GM21825 (cell line): Measurements from ENCODE around the gene RHBDD3.
"Not testable (repeated sequence)": the region's sequence is repeated elsewhere in the genome, so short reads cannot be mapped to it uniquely, and the experiment has no call there.

Source experiments
- ATAC-seq: cut with Tn5 transposase; IDR thresholded peaks from one replicate; pipeline ENCODE4 v1.9.1; 2021; ENCODE audit warnings: mild to moderate bottlenecking, moderate library complexity; ENCODE audit not compliant: unreplicated experiment

The RHBDD3 gene

DNA sequence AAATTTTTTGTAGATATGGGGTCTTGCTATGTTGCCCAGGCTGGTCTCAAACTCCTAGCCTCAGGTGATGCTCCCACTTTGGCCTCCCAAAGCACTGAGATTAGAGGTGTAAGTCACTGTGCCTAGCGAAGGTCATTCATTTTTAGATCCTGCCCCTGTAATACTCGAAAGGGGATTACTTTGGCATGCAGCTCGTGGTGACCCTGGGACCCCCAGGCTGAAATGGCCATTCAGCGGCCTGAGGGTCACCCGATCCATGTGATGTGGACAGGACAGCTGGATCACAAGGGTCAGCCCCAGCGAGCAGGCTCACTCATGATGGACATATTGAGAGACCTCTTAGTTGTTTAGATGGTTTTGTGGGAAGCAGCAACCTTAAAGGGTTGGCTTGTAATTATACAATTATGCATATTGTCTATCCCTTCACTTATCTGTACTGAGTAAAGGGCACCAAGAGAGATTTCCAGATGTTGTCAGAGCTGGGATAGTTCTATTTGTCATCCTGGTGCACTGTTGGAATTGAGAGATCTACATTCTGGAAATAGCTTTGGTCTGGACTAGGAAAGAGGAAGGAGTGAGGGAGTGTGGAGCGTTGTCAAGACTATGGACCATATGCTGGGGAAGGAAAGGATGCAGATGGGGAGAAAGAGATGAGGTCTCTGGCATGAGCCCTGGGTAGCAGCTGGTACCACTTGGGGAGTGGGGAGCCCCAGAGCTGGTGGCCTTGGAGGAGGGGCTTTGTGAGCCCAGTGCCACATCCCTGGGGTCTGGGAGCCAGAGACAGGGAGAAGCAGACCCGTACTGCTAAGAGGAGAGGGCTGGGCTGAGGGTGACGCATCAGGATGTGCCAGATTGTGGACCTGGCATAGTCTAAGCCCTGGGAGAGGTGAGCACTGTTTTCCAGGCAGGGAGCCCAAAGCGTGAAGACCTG lies 15.5 kb downstream of the RHBDD3 start:
- no peak for ATAC-seq

DNA sequence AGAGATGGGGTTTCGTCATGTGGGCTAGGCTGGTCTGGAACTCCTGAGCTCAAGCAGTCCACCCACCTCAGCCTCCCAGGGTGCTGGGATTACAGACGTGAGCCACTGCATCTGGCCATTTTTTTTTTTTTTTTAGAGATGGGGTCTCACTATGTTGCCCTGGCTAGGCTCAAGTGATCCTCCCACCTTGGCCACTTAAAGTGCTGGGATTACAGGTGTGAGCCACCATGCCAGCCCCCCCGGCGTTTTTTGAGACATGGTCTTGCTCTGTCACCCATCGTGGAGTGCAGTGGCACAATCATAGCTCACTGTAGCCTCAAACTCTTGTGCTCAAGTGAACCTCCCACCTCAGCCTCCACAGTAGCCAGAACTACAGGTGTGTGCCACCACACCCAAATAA lies 16.5 kb downstream of the RHBDD3 start:
- no peak for ATAC-seq

DNA sequence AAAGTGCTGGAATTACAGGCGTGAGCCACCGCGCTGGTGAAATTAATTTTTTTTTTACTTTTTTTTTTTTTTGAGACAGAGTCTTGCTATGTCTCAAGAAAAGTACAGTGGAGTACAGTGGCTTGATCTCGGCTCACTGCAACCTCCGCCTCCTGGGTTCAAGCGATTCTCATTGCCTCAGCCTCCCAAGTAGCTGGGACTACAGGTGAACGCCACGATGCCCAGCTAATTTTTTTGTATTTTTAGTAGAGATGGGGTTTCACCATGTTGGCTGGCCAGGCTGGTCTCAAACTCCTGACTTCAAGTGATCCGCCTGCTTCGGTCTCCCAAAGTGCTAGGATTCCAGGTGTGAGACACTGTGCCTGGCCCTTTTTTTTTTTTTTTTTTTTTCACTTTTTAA lies 19.9 kb downstream of the RHBDD3 start:
- not testable (repeated sequence) for ATAC-seq

DNA sequence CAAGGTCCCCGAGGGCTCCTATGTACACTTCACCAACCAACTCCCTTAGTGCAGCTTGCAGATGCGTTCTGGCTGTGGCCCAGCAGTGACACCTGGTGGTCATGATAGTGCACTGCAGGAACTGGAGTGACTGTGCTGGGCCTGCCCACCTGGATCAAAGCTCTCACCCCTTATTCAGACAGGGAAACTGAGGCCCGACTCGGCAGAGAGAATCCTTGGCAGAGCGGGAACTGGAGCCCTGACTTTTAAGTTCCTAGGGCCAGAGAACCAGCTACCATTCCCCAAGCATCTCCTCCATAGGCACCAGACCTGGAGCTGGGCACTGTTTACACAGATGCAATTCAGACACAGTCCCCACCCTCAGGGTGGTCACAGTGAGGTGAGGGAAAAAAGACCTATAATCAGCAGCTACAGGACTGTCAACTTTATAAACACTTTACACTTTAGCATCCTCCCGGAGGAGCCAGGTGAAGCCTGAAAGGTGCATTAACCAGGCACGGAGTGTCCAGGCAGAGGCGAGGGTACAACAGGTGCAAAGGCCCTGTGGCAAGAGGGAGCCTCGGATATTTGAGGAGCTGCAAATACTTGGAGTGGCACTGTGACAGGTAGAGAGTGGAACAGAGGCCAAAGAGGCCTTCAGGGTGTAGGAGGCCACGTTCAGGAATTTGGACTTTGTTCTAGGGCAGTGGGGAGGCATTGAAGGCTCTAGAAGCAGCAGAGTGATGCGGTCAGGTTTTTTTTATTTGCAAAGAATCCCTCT lies 22.0 kb downstream of the RHBDD3 start:
- peak; percentile 47 for ATAC-seq

DNA sequence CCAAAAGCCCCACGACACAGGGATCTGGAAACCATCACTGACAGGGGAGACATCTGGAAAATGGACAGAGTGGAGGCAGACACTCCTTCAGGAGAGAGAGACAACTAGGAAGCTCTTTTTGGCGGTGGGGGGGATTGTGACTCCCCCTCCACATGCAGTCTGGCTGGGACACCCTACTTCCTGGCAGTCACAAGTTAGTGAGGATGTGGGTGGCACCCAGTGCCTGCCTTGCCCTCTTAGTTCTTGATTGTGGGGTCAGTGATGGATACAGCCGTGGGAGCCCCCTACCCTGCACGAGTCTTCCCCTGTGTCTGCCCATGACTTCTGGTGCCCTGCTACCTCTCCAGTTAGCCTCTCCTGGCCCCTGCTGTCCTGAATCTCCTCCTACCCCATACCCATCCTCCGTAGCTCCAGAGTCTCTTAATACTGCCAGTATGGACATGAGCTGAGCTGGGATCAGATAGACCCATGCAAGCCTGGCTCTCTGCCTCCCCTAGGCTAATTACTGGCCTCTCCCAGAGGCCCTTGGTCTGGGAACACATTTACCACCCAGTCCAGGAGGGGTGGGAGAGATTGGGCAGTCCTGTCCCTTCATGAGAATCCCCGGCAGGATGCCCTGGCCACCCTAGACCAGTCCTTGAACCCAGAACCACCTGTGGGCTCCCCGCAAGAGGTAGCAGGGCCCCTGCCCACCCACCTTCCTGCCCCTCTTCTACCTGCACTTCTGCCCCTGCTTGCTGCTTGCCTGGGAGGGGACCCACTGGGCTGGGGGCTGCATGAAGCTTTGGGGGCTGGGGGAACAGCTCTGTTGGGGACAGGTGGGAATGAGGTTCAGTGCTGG lies 22.8 kb downstream of the RHBDD3 start:
- ATAC-seq: no peak

DNA sequence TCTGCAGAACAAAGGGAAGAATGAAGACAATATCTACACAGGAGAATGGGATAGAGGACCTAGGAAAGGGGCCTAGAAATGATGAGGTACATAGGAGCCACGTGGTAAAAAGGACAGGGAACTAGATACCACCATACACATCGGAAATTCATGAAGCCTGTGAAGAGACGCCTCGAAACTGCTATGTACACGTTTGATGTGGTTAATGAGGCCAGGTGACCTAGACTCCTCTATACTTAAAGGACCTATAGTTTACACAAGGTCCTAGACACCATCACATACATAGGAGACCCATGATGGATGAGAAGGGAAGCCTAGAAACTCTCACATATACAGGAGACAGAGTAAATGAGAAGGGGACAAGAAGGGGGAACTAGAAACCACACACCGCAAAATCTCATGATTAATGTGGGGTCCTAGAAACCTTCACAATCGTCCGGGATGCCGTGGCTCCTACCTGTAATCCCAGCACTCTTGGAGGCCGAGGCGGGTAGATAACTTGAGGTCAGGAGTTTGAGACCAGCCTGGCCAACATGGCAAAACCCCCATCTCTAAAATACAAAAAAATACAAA lies 23.8 kb downstream of the RHBDD3 start:
- no peak for ATAC-seq

DNA sequence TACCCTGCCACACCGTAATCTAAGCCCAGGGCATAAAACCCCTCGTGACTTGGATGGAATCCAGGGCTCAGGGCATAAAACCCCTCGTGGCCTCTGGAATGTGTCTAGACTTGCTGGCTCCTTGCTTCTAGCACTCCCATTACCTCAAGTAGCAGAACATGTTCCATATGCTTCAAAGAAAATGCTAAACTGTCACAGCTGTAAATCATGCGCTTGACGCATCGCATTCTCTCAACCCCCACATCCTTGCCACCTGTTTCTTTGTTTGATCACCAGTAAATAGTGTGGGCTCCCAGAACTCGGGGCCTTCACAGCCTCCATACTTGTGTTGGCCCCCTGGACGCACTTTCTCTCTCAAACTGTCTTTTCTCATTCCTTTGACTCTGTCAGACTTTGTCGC lies 27.3 kb downstream of the RHBDD3 start:
- not testable (repeated sequence) for ATAC-seq

DNA sequence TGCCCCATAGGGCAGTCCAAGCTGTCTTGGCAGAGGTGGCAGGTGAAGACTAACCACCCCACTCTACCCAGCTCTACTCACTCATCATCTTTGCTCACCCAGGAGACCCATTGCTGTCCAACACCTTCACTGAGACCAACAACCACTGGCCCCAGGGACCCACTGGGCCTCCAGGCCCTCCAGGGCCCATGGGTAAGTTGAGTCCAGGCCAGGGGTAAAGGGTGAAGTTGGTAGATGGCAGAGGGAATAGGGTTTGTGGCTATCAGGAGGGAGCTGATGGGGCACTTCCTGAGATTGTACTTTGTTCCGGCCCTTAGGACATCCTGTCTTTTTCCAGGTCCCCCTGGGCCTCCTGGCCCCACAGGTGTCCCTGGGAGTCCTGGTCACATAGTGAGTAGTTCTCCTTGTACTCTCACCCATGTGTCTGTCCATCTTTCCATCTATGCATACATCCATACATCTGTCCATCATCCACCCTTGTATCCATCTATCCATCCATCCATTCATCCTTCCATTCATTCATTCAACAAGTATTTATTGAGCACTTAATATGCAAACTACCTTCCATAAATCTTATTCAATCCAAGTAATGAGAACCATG lies 34.4 kb downstream of the RHBDD3 start:
- ATAC-seq: no peak

DNA sequence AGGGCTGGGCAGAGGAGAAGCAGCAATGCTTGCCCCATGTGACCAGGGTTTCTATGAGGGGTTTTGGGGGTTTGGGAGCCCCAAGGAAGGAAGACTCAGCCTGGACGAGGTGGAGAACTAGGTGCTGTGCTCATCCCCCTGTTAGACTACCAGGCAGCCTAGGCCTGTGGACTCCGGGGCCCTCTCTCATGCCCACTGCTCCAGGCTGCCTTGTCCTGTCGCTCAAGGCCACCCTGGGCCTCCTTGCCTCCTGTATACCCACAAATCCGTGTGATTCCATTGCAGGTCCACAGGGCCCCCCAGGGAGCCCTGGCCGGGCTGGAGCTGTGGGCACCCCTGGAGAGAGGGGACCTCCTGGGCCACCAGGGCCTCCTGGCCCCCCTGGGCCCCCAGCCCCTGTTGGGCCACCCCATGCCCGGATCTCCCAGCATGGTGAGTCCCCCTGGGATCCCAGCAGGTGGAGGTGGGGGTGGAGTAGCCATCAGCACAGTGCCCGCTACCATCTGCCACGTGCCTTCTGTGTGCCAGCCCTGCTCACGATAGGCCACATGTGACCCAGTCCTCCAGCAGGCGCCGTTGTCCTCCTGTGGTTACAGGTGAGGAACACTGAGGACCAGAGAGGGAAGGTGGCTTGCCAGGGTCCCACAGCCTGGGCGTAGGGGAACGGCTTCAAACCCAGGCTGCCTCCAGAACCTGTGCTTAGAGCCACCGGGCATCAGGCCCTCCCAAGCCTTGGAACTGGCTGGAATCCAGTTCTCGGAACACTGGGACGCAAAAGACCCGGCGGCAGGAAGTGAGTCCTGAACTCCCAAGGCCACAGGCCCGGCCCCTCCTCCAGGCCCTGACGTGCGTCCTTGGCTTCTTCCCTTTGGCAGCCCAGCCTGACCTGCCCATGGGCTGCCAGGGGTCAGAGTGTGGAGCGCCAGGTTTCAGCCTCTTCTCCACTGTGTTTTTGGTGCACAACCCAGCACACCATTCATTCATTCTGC lies 35.5 kb downstream of the RHBDD3 start:
- no peak for ATAC-seq

DNA sequence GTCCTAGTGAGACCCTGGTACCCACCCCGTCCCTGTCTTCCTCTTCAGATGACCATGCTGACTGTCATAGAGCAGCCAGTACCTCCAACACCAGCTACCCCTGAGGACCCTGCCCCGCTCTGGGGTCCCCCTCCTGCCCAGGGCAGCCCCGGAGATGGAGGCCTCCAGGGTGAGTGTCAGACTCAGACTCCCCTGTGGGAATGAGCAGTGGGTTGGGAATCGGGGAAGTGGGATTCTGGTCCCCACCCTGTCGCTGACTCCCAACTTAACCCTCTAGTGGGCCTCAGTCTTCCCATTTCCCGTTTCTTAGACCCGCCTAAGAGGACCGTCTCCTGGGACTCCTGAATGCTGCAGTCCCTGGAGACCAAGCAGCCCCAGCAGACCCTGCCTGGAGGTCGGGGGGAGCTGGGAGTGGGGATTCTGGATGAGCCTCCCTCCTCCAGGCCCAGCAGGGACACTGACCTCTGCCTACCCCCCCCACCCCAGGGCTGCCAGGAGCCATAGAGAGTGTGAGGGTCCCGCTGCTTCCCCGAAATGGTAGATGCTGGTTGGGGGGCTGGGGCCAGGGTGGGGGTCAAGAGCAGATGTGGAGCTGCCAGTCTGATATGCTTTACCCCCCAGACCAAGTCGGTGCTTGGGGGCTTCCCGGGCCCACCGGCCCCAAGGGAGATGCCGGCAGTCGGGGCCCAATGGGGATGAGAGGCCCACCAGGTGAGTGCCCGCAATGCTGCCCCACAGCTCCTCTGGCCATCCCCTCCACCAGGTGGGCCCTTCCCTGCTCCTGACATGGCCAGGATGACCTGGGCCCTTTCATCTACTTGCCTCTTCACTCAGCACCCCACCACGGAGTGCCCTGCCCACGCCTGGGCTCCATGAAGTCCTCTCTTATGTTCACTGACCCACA lies 36.6 kb downstream of the RHBDD3 start:
- ATAC-seq: no peak

DNA sequence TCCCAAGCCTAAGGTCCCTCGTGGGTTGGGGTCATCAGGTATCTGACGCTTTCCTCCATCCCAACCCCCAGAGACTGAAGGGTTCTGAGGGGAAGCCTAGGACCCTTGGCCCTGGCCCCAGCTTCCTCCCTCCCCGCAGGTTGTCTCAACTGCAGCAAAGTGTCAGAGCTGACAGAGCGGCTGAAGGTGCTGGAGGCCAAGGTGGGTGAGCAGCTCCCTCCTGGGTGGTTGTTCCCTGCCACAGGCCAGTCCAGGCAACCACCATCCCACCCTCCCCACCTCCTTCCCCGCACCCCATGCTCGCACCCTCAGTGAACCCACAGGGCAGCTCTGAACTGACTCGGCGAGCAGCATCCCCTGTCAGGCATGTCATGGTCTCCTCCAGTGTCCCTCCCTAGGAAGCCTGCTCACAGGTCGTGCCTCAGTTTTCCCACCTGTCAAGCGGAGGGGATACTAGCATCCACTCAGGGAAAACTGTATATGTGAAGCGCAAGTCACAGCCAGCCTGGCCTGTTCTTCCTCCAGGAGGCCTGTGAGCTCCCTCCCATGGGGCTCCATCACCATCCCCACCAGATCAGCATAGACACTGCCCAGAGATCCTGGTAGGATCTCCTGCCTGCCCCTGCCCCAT lies 41.3 kb downstream of the RHBDD3 start:
- no peak for ATAC-seq

DNA sequence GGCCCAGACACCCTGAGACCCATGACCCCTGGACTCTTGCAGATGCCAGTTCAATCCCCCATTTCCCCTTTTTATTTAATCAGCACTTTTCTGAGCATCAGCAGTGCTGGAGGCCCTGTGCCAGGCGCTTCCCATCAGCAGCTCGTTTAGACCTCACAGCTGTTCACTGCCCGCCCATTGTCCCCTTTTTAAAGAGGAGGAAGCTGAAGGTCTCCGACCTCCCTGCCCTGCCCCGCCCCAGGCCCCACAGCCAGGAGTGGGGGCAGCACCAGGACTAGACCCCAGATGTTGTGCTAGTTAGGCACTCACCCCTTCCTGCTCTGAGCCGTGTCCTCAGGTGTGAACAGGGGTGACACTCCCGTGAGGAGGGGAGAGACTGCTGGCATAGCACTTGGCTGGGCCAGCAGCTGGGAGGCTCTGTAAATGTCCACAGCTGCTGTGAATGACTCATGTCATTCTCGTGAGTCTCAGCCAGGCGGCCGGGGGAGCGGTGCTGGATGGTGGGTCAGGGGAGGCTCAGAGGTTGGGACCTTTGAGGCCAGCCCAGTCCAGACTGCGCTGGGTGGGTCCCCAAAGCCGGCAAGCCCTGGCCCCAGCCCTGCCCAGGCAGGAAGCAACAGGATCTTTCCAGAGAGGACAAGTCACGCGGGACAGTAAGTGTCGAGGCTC lies 42.2 kb downstream of the RHBDD3 start:
- no peak for ATAC-seq

DNA sequence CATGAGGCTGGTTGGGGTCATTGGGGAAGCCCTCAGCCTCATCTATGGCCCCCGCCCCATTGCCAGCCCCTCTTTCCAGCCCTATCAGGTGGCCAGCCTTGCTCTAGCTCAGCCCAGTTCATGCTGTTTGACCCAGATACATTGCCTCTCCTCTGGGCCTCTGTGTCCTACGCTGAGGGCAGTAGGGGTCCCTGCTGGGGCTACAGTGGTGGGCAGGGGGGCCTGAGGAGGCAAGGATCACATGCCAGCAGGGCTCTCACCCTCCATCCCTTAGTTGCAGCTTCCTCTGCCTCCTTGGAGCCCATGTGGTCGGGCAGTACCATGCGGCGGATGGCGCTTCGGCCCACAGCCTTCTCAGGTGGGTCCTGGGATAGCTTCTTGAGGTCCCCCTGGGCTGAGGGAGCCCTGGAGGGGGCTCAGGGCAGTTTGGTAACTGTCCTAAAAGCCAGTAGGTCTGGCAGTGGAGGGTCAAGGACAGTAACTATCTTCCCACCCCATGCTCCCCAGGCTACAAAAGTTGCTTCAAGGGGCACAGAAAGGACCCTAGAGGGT lies 42.8 kb downstream of the RHBDD3 start:
- no peak for ATAC-seq

DNA sequence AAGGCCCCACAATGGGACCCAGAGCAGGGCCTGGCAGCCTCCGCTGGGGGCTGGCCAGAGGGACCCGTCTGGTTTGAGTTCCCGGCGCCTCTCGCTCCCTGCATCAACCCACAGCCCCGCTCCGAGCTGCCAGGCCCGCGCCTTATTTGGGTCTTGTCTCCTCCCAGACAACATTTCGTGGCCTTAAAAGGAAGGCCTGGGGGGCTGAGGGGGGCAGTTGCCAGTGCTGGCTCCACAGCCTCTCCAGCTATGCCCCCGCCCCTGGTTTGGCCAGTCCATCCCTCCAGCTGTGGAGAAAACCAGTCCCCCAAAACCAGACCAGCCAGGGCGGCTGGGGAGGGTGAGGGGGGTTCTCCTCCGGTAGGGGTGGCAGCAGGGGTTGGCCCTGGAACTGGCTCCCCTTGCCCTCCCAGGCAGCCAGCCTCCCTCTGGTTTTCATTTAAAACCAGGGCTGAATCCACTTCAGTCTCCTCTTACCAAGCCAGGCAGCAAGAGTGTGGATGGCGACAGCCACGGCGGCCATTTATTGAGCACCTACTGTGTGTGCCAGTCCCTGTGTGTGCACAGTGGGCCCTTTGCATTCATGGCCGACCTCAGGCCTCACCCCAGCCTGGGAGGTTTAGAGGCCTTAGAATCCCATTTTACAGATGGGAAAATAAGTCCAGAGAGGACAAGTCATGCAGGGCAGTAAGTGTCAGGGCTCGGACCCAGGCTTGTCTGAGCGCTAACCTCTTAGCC lies 43.5 kb downstream of the RHBDD3 start:
- no peak for ATAC-seq

DNA sequence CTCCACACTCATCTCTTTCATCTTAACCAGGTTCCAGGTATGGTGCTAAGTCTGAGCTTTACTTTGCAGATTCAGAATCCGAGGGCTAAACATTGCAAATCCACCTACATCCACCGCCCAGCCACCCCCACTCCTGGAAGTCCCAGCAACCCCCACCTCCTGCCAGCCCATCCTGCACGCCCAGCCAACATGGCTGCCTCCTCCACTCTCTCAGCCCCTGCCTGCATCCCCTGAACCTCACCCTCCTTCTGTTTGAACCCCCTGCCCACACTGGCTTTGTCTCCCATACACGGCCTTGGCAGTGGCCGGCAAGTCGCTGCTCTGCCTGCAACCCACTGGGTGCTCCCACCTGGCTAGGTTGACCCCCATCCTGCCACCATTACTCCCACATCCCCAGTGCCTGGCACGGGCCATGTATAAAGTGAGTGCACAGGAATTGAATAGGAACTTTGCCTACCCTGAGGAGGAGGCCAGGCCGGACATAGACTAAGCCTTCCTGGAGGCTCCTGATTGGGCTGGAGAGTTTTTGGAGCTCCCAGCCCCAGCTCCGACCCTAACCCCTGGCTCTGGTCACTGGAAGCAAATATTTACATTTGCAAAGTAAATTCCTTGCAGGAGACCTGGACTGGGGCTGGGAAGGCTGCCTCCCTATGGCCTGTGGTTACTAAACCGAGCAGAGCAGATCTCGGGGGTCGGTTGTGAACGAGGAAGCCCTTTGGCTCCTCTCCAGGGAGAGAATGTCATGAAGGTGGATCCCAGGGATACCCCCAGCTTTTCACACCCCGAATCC lies 47.7 kb downstream of the RHBDD3 start:
- ATAC-seq: no peak
